GM12801 (cell line): ENCODE results near the gene CALN1.
"Not testable (repeated sequence)": the region's sequence is repeated elsewhere in the genome, so short reads cannot be mapped to it uniquely, and the experiment has no call there.

Experiments used
- TF ChIP-seq, protein P1 (sequence below): IDR thresholded peaks from one replicate; pipeline ENCODE4 v1.5.1; 2011; ENCODE audit warnings: control low read depth; ENCODE audit not compliant: insufficient read length; ENCODE audit errors: extremely low read depth

The CALN1 gene

DNA sequence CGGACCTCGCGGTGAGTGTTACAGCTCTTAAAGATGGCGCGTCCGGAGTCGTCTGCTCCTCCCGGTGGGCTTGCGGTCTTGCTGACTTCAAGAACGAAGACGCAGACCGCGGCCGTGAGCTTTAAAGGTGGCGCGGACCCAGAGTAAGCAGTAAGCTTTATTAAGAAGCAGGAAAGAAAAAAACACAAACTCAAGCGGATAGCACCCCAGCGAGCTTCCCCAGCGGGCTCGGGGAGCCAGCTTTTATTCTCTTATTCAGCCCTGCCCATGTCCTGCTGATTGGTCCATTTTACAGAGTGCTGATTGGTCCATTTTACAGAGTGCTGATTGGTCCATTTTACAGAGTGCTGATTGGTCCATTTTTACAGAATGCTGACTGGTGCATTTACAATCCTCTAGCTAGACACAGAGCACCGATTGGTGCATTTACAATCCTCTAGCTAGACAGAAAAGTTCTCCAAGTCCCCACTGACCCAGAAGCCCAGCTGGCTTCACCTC, at the start of gene CALN1:
Gene CALN1 (minus strand): TSS at position 218 of the 498 bp plus-strand sequence.
- TF ChIP-seq, protein P1, sequence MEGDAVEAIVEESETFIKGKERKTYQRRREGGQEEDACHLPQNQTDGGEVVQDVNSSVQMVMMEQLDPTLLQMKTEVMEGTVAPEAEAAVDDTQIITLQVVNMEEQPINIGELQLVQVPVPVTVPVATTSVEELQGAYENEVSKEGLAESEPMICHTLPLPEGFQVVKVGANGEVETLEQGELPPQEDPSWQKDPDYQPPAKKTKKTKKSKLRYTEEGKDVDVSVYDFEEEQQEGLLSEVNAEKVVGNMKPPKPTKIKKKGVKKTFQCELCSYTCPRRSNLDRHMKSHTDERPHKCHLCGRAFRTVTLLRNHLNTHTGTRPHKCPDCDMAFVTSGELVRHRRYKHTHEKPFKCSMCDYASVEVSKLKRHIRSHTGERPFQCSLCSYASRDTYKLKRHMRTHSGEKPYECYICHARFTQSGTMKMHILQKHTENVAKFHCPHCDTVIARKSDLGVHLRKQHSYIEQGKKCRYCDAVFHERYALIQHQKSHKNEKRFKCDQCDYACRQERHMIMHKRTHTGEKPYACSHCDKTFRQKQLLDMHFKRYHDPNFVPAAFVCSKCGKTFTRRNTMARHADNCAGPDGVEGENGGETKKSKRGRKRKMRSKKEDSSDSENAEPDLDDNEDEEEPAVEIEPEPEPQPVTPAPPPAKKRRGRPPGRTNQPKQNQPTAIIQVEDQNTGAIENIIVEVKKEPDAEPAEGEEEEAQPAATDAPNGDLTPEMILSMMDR, result not testable (repeated sequence)

DNA sequence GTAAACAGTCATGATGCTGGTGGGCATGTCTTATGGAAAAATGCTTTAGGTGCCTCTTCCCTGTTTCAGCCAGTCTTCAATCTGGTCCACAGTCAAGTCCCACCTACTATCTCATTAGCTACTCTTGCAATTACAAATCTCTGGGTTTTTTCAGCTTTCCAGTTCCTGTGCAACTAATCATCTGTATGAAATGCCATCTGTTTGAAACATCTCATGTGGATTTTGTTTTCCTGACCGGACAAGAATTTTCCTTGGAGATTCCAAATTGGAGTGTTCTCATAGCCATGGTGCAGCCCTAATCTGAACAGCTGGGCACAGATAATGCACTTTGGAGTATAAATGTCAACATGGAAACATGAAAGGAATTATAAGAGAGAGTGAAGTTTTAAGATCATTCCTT, 41.3 kb upstream of the CALN1 start:
- TF ChIP-seq, protein P1, result no peak

DNA sequence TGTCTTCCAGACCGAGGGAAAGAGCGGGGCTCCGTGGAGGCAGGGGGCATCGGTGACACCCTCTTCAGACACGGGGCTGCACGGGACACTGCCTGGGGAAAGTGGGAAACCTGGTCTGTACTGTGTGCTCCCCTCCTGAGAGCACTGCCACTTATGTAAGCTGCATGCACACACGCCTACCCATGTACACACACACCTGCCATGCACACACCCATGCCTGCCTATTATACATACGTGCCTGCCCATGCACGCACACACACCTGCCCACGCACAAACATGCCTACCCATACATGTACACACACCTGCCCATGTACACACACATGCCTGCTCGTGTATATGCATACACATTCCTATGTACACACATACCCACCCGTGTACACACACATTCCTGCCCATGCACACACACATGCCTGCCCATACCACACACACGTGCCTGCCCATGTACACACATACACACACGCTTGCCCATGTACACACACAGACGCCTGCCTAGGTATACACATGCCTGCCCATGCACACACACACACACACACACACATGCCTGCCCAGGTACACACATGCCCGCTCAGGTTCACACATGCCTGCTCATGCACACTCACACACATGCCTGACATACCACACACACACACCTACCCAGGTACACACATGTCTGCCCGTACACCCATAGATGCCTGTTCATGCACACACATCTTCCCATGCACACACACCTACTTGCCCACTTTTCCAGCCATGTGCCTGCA, 35.5 kb upstream of the CALN1 start:
- TF ChIP-seq, protein P1, result no peak

DNA sequence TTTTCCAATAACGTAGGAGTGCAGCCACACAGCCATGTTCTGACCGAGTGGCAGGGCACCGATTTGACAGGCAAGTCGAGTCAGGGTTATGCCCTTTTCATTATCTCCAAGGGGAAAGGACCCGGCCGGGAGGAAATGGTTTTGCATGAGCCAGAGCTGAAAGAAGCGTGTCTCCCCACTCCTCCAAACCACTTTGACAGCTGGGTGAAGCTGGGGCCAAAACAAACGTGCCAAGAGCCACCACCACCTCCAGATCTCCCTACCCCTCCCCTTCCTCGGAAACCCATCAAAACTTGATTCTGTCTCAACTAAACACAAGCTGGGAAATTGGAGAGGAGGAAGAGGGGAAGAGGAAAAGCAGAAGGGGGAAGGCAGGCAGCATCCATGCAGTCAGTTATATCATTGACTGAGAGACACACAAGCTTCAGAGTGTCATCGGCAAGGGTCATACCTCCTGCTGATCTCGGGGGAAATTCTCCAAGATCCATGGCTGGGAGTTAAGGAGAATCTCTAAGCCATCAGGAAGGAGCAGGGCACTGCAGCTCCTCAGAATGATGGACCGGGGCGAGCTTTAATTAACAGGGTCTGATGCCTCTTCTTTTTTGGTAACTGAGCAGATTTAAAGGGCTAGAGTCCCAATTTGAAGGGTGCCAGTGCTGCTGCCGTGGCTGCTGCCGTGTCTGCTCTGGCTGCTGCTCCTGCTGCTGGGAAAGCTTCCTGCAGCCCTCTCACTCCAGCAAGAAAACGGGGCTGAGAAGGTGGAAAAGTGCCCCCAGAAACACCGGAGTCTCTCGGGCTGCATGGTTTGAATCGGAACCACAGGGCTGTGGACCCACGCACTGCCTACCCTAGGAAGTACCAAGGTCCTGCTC, 34.7 kb upstream of the CALN1 start:
- TF ChIP-seq, protein P1, result no peak

DNA sequence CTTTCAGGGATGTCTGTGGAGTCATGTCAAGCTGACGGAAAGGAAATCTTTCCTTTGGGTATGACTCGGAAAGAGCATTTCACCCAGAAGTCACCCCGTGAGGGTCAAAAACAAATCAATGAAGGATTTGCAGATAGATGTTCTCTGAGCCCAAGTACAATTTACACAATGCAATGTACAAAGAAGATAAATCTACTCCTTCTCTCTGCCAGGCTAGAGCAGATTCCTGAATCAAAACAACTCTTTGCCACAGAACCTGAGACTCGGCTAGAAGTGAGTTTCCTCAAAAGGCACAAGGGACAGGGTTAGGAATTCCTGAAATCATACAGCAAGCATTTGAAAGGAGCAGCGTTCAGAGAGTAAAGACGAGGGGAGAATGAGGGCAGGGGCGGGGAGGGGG, 34.0 kb upstream of the CALN1 start:
- TF ChIP-seq, protein P1, result no peak

DNA sequence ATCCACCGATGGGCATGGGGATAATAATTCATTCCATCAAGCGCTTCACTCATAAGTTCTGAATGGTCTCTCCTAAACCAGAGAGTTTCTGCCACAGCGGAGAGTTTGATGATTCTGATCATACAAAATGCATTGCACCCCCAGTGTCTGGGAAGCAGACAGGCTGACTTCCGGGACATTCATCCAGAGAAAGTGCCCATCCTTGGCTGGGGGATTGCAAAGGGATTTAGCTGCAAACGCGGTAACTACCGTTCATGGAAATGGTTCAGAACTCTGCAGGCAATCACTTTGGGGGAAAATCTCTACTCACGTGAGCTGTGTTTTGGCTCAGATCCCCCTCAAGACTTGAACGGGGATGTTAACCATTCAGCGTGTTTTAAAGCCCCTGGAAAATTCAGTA, 33.4 kb upstream of the CALN1 start:
- TF ChIP-seq, protein P1, result no peak

DNA sequence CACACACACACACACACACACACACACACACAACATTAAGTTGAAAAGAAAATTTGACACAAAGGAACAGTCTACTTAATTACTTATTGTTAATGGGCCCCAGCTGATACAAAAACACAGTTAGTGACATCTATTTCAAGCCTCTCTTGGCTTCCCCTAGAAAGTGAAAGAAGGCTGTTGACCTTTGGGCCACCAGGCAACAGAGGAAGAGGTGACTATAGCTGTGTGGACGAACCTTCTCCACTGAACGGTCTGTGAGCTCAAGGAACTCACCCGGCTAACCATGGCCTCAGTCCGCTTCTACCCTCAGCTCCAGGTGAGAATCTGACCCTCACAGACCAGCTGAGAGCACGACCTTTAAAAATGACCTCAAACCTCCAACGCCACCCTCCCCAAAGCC, 32.9 kb upstream of the CALN1 start:
- TF ChIP-seq, protein P1, result no peak
